ENCODE measurements around the gene MLKL.

Gene MLKL

GRCh38 chr16:74700438-74701225, at the start of gene MLKL:
Gene MLKL (minus strand): TSS chr16:74700862. CDS start chr16:74695757, 5,105 bp downstream.
- Histone ChIP-seq H3K9me3 (no peaks in the 10 kb centered on the region), H3K4me3 (ENCODE audit: low read depth in 1 of 2, low read length in 1 of 2) (peak within 1 kb of the TSS; percentile 74 to 87), H3K36me3 (peaks cover 6% of the 10 kb centered on the region), H3K27ac (peak within 1 kb of the TSS; percentile 96), H3K4me1 (ENCODE audit: control insufficient read depth in 1 of 2, insufficient read depth in 1 of 2, low read depth in 1 of 2, low read length in 1 of 2) (peaks cover 70 to 93% of the 10 kb centered on the region in 2 experiments), H3K27me3 (no peaks in the 10 kb centered on the region)
- TF ChIP-seq CTCF (IDR thresholded peaks at IDR 0.05) = no peak

DNA sequence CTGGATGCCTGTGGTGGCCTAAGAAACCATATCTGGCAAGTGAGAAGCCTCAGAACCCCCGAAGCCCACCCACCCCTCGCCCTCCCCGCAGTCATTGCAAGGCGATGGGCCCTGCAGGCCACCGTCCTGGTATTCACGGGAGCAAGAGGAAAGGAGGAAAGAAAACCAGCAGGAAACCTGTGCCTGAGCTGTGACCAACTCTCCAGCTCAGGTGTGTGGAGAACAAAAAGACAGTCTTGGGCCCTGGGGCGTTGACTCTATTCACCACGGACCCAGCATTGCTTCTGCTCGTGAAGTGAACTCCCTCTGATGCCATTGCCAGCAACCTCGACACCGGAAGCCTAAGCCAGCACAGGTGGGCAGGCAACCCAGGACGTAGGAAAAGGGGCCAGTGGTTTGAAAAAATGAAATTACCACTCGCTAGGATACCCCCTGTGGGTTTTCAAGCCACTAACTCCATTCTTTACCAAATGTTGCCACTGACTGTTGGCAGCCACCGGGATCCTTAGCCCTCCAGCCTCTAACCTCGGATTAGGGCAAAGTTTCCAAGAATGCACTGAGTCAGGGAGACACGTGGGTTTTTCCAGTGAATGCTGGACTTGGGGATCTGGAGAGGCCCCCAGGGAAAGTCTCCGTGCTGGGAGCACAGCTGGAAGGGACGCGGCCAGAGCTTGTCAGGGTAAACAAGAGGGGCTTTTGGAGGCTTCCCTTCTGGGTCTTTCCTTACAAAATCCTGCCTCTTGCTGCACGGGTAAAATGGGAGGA, 48.8 kb upstream of the MLKL start:
- Histone ChIP-seq H3K27me3 (peaks cover 3% of the 10 kb centered on the region), H3K4me1 (ENCODE audit: control insufficient read depth in 1 of 2, insufficient read depth in 1 of 2, low read depth in 1 of 2, low read length in 1 of 2) (no peaks in the 10 kb centered on the region), H3K4me3 (ENCODE audit: low read depth in 1 of 2, low read length in 1 of 2) (no peak overlapping the region), H3K27ac (no peak overlapping the region), H3K36me3 (no peaks in the 10 kb centered on the region), H3K9me3 (no peaks in the 10 kb centered on the region)
- TF ChIP-seq CTCF (IDR thresholded peaks at IDR 0.05) = no peak

DNA sequence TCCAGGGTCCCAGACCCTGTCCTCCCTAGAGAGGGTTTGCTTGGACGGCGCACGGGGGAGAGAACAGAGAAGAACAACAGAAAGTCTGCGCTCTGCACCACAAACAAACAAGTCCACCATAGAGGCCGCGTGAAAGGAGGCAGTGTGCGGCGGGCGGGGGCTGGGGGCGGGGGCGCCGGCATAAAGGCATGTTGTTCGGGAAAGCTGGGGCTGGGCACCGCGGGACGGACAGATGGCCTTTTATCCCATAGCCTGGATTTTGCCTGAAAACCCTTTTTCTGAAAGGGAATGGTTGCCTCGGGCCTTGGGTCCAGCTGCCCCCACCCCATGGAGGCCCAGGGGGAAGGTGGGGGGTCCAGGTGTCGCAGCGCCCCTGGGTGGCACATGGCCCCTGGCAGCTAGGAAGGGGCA, 48.0 kb upstream of the MLKL start:
- no peaks in the 10 kb centered on the region for H3K9me3 ChIP-seq
- no peak for TF ChIP-seq CTCF (IDR thresholded peaks at IDR 0.05)
- H3K36me3 ChIP-seq = no peaks in the 10 kb centered on the region
- H3K27me3 ChIP-seq = peaks cover 3% of the 10 kb centered on the region
- H3K4me1 ChIP-seq (ENCODE audit: control insufficient read depth in 1 of 2, insufficient read depth in 1 of 2, low read depth in 1 of 2, low read length in 1 of 2) = no peaks in the 10 kb centered on the region
- H3K4me3 ChIP-seq (ENCODE audit: low read depth in 1 of 2, low read length in 1 of 2) = no peak overlapping the region
- no peak overlapping the region for H3K27ac ChIP-seq

- Histone ChIP-seq H3K27me3 (peaks cover 3% of the 10 kb centered on the region), H3K9me3 (no peaks in the 10 kb centered on the region), H3K4me3 (ENCODE audit: low read depth in 1 of 2, low read length in 1 of 2) (no peak overlapping the region), H3K36me3 (no peaks in the 10 kb centered on the region), H3K27ac (no peak overlapping the region), H3K4me1 (ENCODE audit: control insufficient read depth in 1 of 2, insufficient read depth in 1 of 2, low read depth in 1 of 2, low read length in 1 of 2) (no peaks in the 10 kb centered on the region)
- no peak for TF ChIP-seq CTCF (IDR thresholded peaks at IDR 0.05)
These were observed 47.3 kb upstream of the MLKL start for GRCh38 chr16:74747716-74748615.

DNA sequence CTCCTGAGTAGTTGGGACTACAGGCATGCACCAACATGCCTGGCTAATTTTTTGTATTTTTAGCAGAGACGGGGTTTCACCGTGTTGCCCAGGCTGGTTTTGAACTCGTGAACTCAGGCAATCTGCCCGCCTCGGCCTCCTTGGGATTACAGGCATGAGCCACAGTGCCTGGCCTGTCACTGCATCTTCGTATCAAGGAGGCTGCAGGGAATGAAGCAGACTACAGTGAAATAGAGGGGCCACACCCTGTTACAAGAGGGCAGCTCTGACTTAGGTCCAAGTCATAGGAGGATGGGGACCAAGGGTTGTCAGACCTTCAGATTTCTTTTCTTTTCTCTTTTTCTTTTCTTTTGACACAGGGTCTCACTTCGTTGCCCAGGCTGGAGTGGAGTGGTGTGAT, 45.3 kb upstream of the MLKL start:
- Histone ChIP-seq H3K36me3 (no peaks in the 10 kb centered on the region), H3K27me3 (no peaks in the 10 kb centered on the region), H3K4me3 (ENCODE audit: low read depth in 1 of 2, low read length in 1 of 2) (no peak overlapping the region), H3K27ac (no peak overlapping the region), H3K4me1 (ENCODE audit: control insufficient read depth in 1 of 2, insufficient read depth in 1 of 2, low read depth in 1 of 2, low read length in 1 of 2) (no peaks in the 10 kb centered on the region), H3K9me3 (no peaks in the 10 kb centered on the region)
- TF ChIP-seq CTCF (IDR thresholded peaks at IDR 0.05) = no peak
